HUES64 (cell line): ENCODE data around the gene GAS2L1.

Source experiments
- H3K27ac ChIP-seq: 2 replicates; pipeline ENCODE4 v1.7.0; 2013; ENCODE audit warnings: low read depth, low read length, inconsistent platforms
- H3K27me3 ChIP-seq: 2 replicates; pipeline ENCODE4 v1.6.1; 2013; ENCODE audit warnings: mild to moderate bottlenecking, low read length; ENCODE audit not compliant: insufficient read depth
- H3K36me3 ChIP-seq: 2 replicates; pipeline ENCODE4 v1.6.1; 2013; ENCODE audit warnings: mild to moderate bottlenecking, low read length; ENCODE audit not compliant: insufficient read depth
- H3K4me1 ChIP-seq: 2 replicates; pipeline ENCODE4 v1.6.1; 2013; ENCODE audit warnings: mild to moderate bottlenecking, low read length, moderate library complexity; ENCODE audit not compliant: insufficient read depth
- H3K4me3 ChIP-seq: 2 replicates; pipeline ENCODE4 v1.5.1; 2013; ENCODE audit warnings: mild to moderate bottlenecking, low read length, moderate library complexity
- H3K9ac ChIP-seq: 2 replicates; pipeline ENCODE4 v1.6.1; 2013; ENCODE audit warnings: mild to moderate bottlenecking, low read depth, low read length
- H3K9me3 ChIP-seq: 2 replicates; pipeline ENCODE4 v1.6.1; 2013; ENCODE audit warnings: low read depth, low read length; ENCODE audit not compliant: insufficient read depth
- WGBS: fragments of 150-250, 120-280 bp; methylation state at CpG from one replicate; pipeline ENCODE4 v1.1.7; 2013; ENCODE audit warnings: missing lambda C conversion rate; 5-methylcytosine and 5-hydroxymethylcytosine counted together

The GAS2L1 gene

GRCh38 chr22:29301716-29302401 is 4.6 kb upstream of the GAS2L1 start:
- Histone ChIP-seq H3K4me1 (0 out of 2 replicates have a peak, but pooled peaks cover 2% of the 10 kb centered on the region), H3K27me3 (no peaks in the 10 kb centered on the region), H3K36me3 (peaks cover 42% of the 10 kb centered on the region), H3K4me3 (no peak overlapping the region), H3K9me3 (no peaks in the 10 kb centered on the region), H3K9ac (no peak overlapping the region), H3K27ac (no peak overlapping the region; the same call in 1 of the 2 replicates)
- WGBS: 90% methylated on average over 17 of the region's 17 CpGs

DNA sequence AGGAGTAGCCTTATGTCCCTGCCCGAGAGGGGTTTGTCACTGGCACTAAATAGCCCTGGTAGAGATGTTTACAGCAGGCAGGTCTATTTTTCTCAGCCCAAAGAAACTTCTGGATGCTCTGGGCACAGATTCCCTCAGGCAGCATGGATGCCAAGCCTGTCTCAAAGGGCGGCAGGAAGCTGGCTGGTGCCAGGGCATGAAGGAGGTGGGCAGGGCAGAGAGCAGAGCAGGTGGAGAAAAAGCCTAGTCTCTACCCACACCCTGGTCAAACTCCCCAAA is 4.1 kb upstream of the GAS2L1 start:
- 88% methylated on average over 2 of the region's 2 CpGs for WGBS
- Histone ChIP-seq H3K4me3 (no peak overlapping the region), H3K27me3 (peaks cover under 1% of the 10 kb centered on the region; the same call in 1 of the 2 replicates), H3K9ac (no peak overlapping the region), H3K4me1 (0 out of 2 replicates have a peak, but pooled peaks cover 2% of the 10 kb centered on the region), H3K27ac (no peak overlapping the region), H3K36me3 (peaks cover 37% of the 10 kb centered on the region), H3K9me3 (no peaks in the 10 kb centered on the region)

- Histone ChIP-seq H3K9ac (no peak overlapping the region), H3K4me1 (0 out of 2 replicates have a peak, but pooled peaks cover 2% of the 10 kb centered on the region), H3K27ac (no peak overlapping the region), H3K4me3 (no peak overlapping the region), H3K36me3 (peaks cover 32% of the 10 kb centered on the region), H3K9me3 (no peaks in the 10 kb centered on the region), H3K27me3 (peaks cover 3% of the 10 kb centered on the region; the same call in 1 of the 2 replicates)
- 85% methylated on average over 13 of the region's 13 CpGs for WGBS
Measured at GRCh38 chr22:29302681-29303465, 3.6 kb upstream of the GAS2L1 start.

- Histone ChIP-seq H3K27ac (peak overlapping the region; percentile 96; the same call in 1 of the 2 replicates), H3K27me3 (peaks cover 3% of the 10 kb centered on the region; the same call in 1 of the 2 replicates), H3K4me1 (peaks cover 5% of the 10 kb centered on the region), H3K4me3 (peak overlapping the region; percentile 57), H3K36me3 (peaks cover 3% of the 10 kb centered on the region; the same call in 1 of the 2 replicates), H3K9ac (no peak overlapping the region), H3K9me3 (no peaks in the 10 kb centered on the region)
- 53% methylated on average over 7 of the region's 7 CpGs for WGBS
Measured at GRCh38 chr22:29305836-29306174, 645 bp upstream of the GAS2L1 start.

DNA sequence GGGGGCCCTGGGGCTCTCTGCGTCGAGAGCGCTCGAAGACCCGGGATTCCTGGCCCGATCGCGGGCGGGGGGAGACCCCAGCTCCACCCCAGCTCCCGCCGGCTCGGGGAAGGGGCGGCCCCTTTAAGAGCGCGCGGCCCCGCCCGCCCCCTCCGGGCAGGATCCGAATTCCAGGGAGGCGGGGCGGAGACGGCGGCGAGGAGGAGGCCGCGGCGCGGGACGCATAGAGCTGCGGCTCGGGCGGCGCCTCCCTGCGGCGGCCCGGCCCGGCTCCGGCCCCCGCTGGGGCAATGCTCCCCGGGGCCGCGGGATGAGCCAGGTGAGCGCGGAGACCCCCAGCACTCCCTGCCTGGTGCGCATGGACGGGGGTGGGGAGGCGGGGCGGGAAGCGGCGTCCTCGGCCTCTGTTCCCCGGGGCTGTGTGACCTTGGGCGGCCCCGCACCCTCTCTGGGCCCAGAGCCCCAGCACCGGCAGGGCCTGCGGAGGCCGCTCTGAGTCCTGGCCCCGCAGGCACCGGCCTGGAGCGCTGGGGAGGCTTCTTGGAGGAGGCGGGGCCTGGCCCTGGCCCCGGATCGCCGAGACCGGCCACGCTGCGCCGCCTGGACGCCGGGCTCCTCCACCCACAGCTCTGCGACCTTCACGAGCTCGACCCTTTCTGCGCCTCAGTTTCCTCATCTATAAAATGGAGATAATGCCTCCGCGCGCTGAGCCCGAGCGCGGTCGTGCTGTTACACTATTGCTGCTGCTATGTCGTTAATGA is 565 bp downstream of the GAS2L1 start:
- H3K27ac ChIP-seq: peak overlapping the region; percentile 96
- peaks cover 9% of the 10 kb centered on the region for H3K4me1 ChIP-seq
- H3K27me3 ChIP-seq: peaks cover 3% of the 10 kb centered on the region; the same call in 1 of the 2 replicates
- no peaks in the 10 kb centered on the region for H3K9me3 ChIP-seq
- no peaks in the 10 kb centered on the region for H3K36me3 ChIP-seq
- WGBS: 3% methylated on average over 83 of the region's 83 CpGs
- H3K4me3 ChIP-seq: peak overlapping the region; percentile 57
- peak overlapping the region; percentile 54 for H3K9ac ChIP-seq

GRCh38 chr22:29307596-29308147 is 1.2 kb downstream of the GAS2L1 start:
- Histone ChIP-seq H3K4me1 (peaks cover 9% of the 10 kb centered on the region), H3K9me3 (no peaks in the 10 kb centered on the region), H3K27me3 (peaks cover 3% of the 10 kb centered on the region), H3K27ac (no peak overlapping the region; the same call in 1 of the 2 replicates), H3K36me3 (no peaks in the 10 kb centered on the region), H3K4me3 (peak overlapping the region; percentile 57), H3K9ac (peak overlapping the region; percentile 54)
- WGBS: 81% methylated on average over 20 of the region's 20 CpGs

DNA sequence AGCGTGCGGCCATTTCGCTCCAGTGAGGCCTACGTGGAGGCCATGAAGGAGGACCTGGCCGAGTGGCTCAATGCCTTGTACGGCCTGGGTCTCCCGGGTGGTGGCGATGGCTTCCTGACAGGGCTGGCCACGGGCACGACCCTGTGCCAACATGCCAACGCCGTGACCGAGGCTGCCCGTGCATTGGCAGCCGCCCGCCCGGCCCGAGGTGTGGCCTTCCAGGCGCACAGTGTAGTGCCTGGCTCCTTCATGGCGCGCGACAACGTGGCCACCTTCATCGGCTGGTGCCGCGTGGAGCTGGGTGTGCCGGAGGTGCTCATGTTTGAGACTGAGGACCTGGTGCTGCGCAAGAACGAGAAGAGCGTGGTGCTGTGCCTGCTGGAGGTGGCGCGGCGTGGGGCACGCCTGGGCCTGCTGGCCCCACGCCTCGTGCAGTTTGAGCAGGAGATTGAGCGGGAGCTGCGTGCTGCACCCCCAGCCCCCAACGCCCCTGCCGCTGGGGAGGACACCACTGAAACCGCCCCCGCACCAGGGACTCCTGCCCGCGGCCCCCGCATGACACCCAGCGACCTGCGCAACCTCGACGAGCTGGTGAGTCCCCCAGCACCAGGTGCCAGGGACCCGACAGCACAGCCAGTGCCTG is 1.8 kb downstream of the GAS2L1 start:
- peaks cover 9% of the 10 kb centered on the region for H3K4me1 ChIP-seq
- H3K27me3 ChIP-seq: peaks cover 9% of the 10 kb centered on the region
- WGBS: 93% methylated on average over 50 of the region's 50 CpGs
- no peak overlapping the region for H3K27ac ChIP-seq
- H3K9ac ChIP-seq: no peak overlapping the region
- no peaks in the 10 kb centered on the region for H3K36me3 ChIP-seq
- no peaks in the 10 kb centered on the region for H3K9me3 ChIP-seq
- H3K4me3 ChIP-seq: no peak overlapping the region

DNA sequence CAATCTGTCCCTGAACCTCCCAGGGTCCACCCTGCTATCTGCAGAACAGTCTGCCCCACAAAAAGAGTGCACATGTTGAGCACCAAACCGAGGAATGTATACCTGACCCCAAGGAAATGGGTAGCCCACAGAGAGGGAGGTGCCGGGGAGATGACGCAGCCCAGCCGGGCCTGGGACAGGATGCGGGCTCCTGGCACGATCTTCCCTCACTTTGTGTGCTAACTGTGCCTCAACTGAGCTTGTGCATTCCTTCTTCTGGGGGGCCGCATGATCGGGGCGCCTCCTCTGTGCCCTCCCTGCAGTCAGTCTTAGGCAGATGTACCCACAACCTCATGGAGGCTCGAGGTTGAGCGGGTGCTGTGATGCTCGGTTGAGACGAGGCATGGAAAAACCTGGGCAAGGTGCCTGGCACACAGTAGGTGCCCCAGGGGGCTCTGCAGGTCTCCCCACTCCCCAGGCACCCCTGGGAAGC is 2.4 kb downstream of the GAS2L1 start:
- peaks cover 14% of the 10 kb centered on the region for H3K27me3 ChIP-seq
- peaks cover 12% of the 10 kb centered on the region for H3K4me1 ChIP-seq
- H3K4me3 ChIP-seq: no peak overlapping the region
- no peak overlapping the region for H3K27ac ChIP-seq
- no peaks in the 10 kb centered on the region for H3K9me3 ChIP-seq
- H3K36me3 ChIP-seq: no peaks in the 10 kb centered on the region
- WGBS: 82% methylated on average over 13 of the region's 13 CpGs
- no peak overlapping the region for H3K9ac ChIP-seq

- peaks cover 17% of the 10 kb centered on the region for H3K4me1 ChIP-seq
- no peak overlapping the region for H3K4me3 ChIP-seq
- H3K36me3 ChIP-seq: no peaks in the 10 kb centered on the region
- no peak overlapping the region for H3K27ac ChIP-seq
- peaks cover 21% of the 10 kb centered on the region for H3K27me3 ChIP-seq
- WGBS: 95% methylated on average over 21 of the region's 21 CpGs
- no peak overlapping the region for H3K9ac ChIP-seq
- no peaks in the 10 kb centered on the region for H3K9me3 ChIP-seq
Measured at GRCh38 chr22:29309332-29310064, 3.0 kb downstream of the GAS2L1 start.
